Measurements from ENCODE around the gene BTBD1.
A peak's percentile ranks its signal among the peaks of the same experiment; 100 is the strongest.

Gene BTBD1

GRCh38 chr15:83107841-83108181 is 40.8 kb upstream of the BTBD1 start:
- TF ChIP-seq ZNF610 (tag by site-specific recombination; IDR thresholded peaks at IDR 0.05; ENCODE audit: borderline replicate concordance), result no peak
- no peak for TF ChIP-seq TRIM28 (IDR thresholded peaks at IDR 0.05; ENCODE audit: borderline replicate concordance, low read length)
- TF ChIP-seq ZNF777 (tag by site-specific recombination; IDR thresholded peaks at IDR 0.05; ENCODE audit: borderline replicate concordance), result no peak
- TF ChIP-seq BCL11A (tag by site-specific recombination; IDR thresholded peaks at IDR 0.05; ENCODE audit: low read depth), result no peak
- TF ChIP-seq ZNF239 (tag by site-specific recombination; IDR thresholded peaks at IDR 0.05), result no peak
- no peak for TF ChIP-seq ZNF157 (tag by site-specific recombination; IDR thresholded peaks at IDR 0.05)
- no peak for TF ChIP-seq ZNF837 (tag by site-specific recombination; IDR thresholded peaks at IDR 0.05)
- TF ChIP-seq ZNF785 (tag by site-specific recombination; IDR thresholded peaks at IDR 0.05), result no peak
- no peak for TF ChIP-seq ZNF18 (tag by site-specific recombination; IDR thresholded peaks at IDR 0.05)
- TF ChIP-seq, protein P1, sequence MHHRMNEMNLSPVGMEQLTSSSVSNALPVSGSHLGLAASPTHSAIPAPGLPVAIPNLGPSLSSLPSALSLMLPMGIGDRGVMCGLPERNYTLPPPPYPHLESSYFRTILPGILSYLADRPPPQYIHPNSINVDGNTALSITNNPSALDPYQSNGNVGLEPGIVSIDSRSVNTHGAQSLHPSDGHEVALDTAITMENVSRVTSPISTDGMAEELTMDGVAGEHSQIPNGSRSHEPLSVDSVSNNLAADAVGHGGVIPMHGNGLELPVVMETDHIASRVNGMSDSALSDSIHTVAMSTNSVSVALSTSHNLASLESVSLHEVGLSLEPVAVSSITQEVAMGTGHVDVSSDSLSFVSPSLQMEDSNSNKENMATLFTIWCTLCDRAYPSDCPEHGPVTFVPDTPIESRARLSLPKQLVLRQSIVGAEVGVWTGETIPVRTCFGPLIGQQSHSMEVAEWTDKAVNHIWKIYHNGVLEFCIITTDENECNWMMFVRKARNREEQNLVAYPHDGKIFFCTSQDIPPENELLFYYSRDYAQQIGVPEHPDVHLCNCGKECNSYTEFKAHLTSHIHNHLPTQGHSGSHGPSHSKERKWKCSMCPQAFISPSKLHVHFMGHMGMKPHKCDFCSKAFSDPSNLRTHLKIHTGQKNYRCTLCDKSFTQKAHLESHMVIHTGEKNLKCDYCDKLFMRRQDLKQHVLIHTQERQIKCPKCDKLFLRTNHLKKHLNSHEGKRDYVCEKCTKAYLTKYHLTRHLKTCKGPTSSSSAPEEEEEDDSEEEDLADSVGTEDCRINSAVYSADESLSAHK (tag by site-specific recombination; IDR thresholded peaks at IDR 0.05), result no peak
- TF ChIP-seq ZNF311 (tag by site-specific recombination; IDR thresholded peaks at IDR 0.05; ENCODE audit: borderline replicate concordance), result no peak
- no peak for TF ChIP-seq PRDM1 (tag by site-specific recombination; IDR thresholded peaks at IDR 0.05)
- H3K9me3 ChIP-seq (ENCODE audit: control insufficient read depth, insufficient read depth, low read depth, low read length), result no peaks in the 10 kb centered on the region
- no peaks in the 10 kb centered on the region; the same call in 1 of the 2 replicates for H3K4me1 ChIP-seq (ENCODE audit: control insufficient read depth, insufficient read depth, low read length)
- H3K27ac ChIP-seq (ENCODE audit: extremely low read depth, low read depth, low read length), result peak overlapping the region; percentile 65; the same call in 1 of the 2 replicates
- POLR2A ChIA-PET, result interaction anchor here (1.5 kb wide), 1 partner anchor 41 kb away, joined by 4 read pairs; the partner anchor contains the start of gene BTBD1
- CTCF ChIA-PET, result interaction anchor here (1.3 kb wide), 1 partner anchor 97 kb away, joined by 4 read pairs; the partner anchor contains the start of gene C15orf40
- H3K4me3 ChIP-seq (ENCODE audit: low read depth, low read length), result peak overlapping the region; percentile 36
- no peaks in the 10 kb centered on the region for H3K36me3 ChIP-seq (ENCODE audit: control insufficient read depth in 2 of 2, insufficient read depth in 1 of 2, low read length in 2 of 2)

- POLR2A ChIA-PET, result interaction anchor here (1.5 to 1.9 kb wide), 2 partner anchors 40 kb away, joined by 4 to 5 read pairs; partner anchors contain the start of gene BTBD1
- CTCF ChIA-PET, result interaction anchor here (0.8 to 1.3 kb wide), 2 partner anchors 93 to 96 kb away, joined by 3 to 4 read pairs; partner anchors contain the start of gene C15orf40
- no peaks in the 10 kb centered on the region for H3K9me3 ChIP-seq (ENCODE audit: control insufficient read depth, insufficient read depth, low read depth, low read length)
- H3K36me3 ChIP-seq (ENCODE audit: control insufficient read depth in 2 of 2, insufficient read depth in 1 of 2, low read length in 2 of 2), result no peaks in the 10 kb centered on the region
- H3K4me3 ChIP-seq (ENCODE audit: low read depth, low read length), result peak within 1 kb of the TSS; percentile 36
- H3K4me1 ChIP-seq (ENCODE audit: control insufficient read depth, insufficient read depth, low read length), result no peaks in the 10 kb centered on the region; the same call in 1 of the 2 replicates
- H3K27ac ChIP-seq (ENCODE audit: extremely low read depth, low read depth, low read length), result peak within 1 kb of the TSS; percentile 65; the same call in 1 of the 2 replicates
- TF ChIP-seq ZFP69B (tag by site-specific recombination; IDR thresholded peaks at IDR 0.05) (0 out of 2 replicates have a peak, but pooled peaks have one; percentile 21), ZNF580 (tag by site-specific recombination; IDR thresholded peaks at IDR 0.05) (0 out of 2 replicates have a peak, but pooled peaks have one; percentile 28), GLIS2 (tag by site-specific recombination; IDR thresholded peaks at IDR 0.05) (peak; percentile 44; the same call in 1 of the 2 replicates), GLIS1 (tag by site-specific recombination; IDR thresholded peaks at IDR 0.05) (peak; percentile 39), ZNF692 (tag by site-specific recombination; IDR thresholded peaks at IDR 0.05) (0 out of 2 replicates have a peak, but pooled peaks have one; percentile 21), ZSCAN30 (tag by site-specific recombination; IDR thresholded peaks at IDR 0.05) (no peak), SP2 (tag by site-specific recombination; IDR thresholded peaks at IDR 0.05) (0 out of 2 replicates have a peak, but pooled peaks have one; percentile 17), ZXDB (tag by site-specific recombination; IDR thresholded peaks at IDR 0.05) (peak; percentile 52; the same call in 1 of the 2 replicates)
- TF ChIP-seq, protein P1 (tag by site-specific recombination; IDR thresholded peaks at IDR 0.05), result no peak
- TF ChIP-seq, protein P2, sequence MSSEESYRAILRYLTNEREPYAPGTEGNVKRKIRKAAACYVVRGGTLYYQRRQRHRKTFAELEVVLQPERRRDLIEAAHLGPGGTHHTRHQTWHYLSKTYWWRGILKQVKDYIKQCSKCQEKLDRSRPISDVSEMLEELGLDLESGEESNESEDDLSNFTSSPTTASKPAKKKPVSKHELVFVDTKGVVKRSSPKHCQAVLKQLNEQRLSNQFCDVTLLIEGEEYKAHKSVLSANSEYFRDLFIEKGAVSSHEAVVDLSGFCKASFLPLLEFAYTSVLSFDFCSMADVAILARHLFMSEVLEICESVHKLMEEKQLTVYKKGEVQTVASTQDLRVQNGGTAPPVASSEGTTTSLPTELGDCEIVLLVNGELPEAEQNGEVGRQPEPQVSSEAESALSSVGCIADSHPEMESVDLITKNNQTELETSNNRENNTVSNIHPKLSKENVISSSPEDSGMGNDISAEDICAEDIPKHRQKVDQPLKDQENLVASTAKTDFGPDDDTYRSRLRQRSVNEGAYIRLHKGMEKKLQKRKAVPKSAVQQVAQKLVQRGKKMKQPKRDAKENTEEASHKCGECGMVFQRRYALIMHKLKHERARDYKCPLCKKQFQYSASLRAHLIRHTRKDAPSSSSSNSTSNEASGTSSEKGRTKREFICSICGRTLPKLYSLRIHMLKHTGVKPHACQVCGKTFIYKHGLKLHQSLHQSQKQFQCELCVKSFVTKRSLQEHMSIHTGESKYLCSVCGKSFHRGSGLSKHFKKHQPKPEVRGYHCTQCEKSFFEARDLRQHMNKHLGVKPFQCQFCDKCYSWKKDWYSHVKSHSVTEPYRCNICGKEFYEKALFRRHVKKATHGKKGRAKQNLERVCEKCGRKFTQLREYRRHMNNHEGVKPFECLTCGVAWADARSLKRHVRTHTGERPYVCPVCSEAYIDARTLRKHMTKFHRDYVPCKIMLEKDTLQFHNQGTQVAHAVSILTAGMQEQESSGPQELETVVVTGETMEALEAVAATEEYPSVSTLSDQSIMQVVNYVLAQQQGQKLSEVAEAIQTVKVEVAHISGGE (tag by site-specific recombination; conservative IDR thresholded peaks at IDR 0.05; ENCODE audit: low read depth), result peak; percentile 74
Observed at GRCh38 chr15:83106994-83107840, 40.2 kb upstream of the BTBD1 start, which contains the start of gene TM6SF1. Gene TM6SF1 (plus strand): TSS chr15:83107645. CDS start chr15:83107681, 36 bp downstream.

All from HEK293 (cell line).